A549 (cell line): ENCODE data around the gene PSMC4. TPM values are rescaled to one million over a fixed set of nuclear protein-coding genes. Genes with fewer than 3 reads are reported as not detected.

Experiments used
- ATAC-seq, 2 experiments: fragments of 200-7000 bp in 1 of 2; fragments of >200 bp in 1 of 2; cut with Nextera tagmentation in 1 of 2; cut with Tn5 transposase in 1 of 2; 3 replicates each; pipeline versions ENCODE4 v1.8.0 to v1.9.1; 2018 to 2020; ENCODE audit warnings: mild to moderate bottlenecking in 1 of 2, moderate library complexity in 1 of 2
- CTCF ChIA-PET: fragments of 300-600 bp; sonication (Branson Sonifier 250); formaldehyde crosslinking; extraction: SDS; loops from one replicate; lab custom pipeline; 2021; ENCODE audit warnings: antibody characterized with exemption, inconsistent platforms; lab: Yijun Ruan, JAX
- POLR2A ChIA-PET: fragments of 350-600 bp; formaldehyde crosslinking; extraction: SDS; loops from one replicate; lab custom pipeline; 2021; ENCODE audit warnings: antibody characterized with exemption, inconsistent platforms; lab: Yijun Ruan, JAX
- DNase-seq, 2 experiments: peaks; one replicate each; pipeline versions ENCODE4 v3.0.0 to v3.0.0-alpha.2; 2011 to 2016; ENCODE audit warnings: low read depth in 1 of 2, low spot score in 1 of 2
- FAIRE-seq: peaks from 2 replicates; lab custom pipeline; 2011; peaks lifted over from hg19 to GRCh38; lab: Jason Lieb, UNC
- H3K27ac ChIP-seq, 2 experiments: fragments of >200 bp; sonication (Bioruptor Twin); formaldehyde crosslinking; 3 replicates each; pipeline ENCODE4 v1.5.1; 2016 to 2017
- H3K4me1 ChIP-seq: fragments of >200 bp; sonication (Bioruptor Twin); formaldehyde crosslinking; 3 replicates; pipeline ENCODE4 v1.6.1; 2016
- H3K4me2 ChIP-seq: fragments of >200 bp; sonication (Bioruptor Twin); formaldehyde crosslinking; 3 replicates; pipeline ENCODE4 v1.6.1; 2016
- H3K4me3 ChIP-seq: fragments of >200 bp; sonication (Bioruptor Twin); formaldehyde crosslinking; 3 replicates; pipeline ENCODE4 v1.5.1; 2016
- H3K9me3 ChIP-seq: fragments of >200 bp; sonication (Bioruptor Twin); formaldehyde crosslinking; 3 replicates; pipeline ENCODE4 v1.6.1; 2016
- CBX2 ChIP-seq: fragments of 200-600 bp; sonication (generic); IDR thresholded peaks from 2 replicates; pipeline ENCODE4 v1.6.1; 2016; ENCODE audit warnings: low read depth, mild to moderate bottlenecking, borderline replicate concordance
- CEBPB ChIP-seq, 2 experiments: fragments of >200 bp in 1 of 2; sonication (Bioruptor Twin) in 1 of 2; formaldehyde crosslinking in 1 of 2; IDR thresholded peaks; 2 replicates each; pipeline ENCODE4 v1.6.1; 2012 to 2016
- CHD2 ChIP-seq: fragments of 150-350 bp; IDR thresholded peaks from 2 replicates; pipeline ENCODE4 v1.6.1; 2014; ENCODE audit warnings: low read length; ENCODE audit not compliant: partially characterized antibody
- CHD4 ChIP-seq: fragments of 200-600 bp; sonication (generic); IDR thresholded peaks from 2 replicates; pipeline ENCODE4 v1.6.1; 2016; ENCODE audit warnings: antibody characterized with exemption, mild to moderate bottlenecking, borderline replicate concordance
- EHF ChIP-seq: fragments of 250-450 bp; sonication (Bioruptor Pico); IDR thresholded peaks from 2 replicates; pipeline ENCODE4 v1.5.0; 2020; ENCODE audit warnings: mild to moderate bottlenecking
- EP300 ChIP-seq, 2 experiments: fragments of >200 bp; sonication (Bioruptor Twin); formaldehyde crosslinking; IDR thresholded peaks; 2 replicates in 1 of 2; 3 replicates in 1 of 2; pipeline ENCODE4 v1.6.1; 2016 to 2017
- FOSB ChIP-seq: fragments of 250-450 bp; sonication (Bioruptor Pico); IDR thresholded peaks from 2 replicates; pipeline ENCODE4 v1.5.0; 2020; ENCODE audit warnings: mild to moderate bottlenecking, moderate library complexity
- FOXS1 ChIP-seq: fragments of 250-450 bp; sonication (Bioruptor Pico); IDR thresholded peaks from 2 replicates; pipeline ENCODE4 v1.5.0; 2020; ENCODE audit warnings: mild to moderate bottlenecking, moderate library complexity
- HDAC2 ChIP-seq: fragments of 200-600 bp; sonication (generic); IDR thresholded peaks from 2 replicates; pipeline ENCODE4 v1.6.1; 2016
- HEYL ChIP-seq: fragments of 250-450 bp; sonication (Bioruptor Pico); IDR thresholded peaks from 2 replicates; pipeline ENCODE4 v1.8.0; 2021; ENCODE audit warnings: mild to moderate bottlenecking, moderate library complexity
- HOXA7 ChIP-seq: fragments of 250-450 bp; sonication (Bioruptor Pico); IDR thresholded peaks from 2 replicates; pipeline ENCODE4 v1.5.0; 2020; ENCODE audit warnings: mild to moderate bottlenecking, moderate library complexity
- HOXB13 ChIP-seq: fragments of 250-450 bp; sonication (Bioruptor Pico); IDR thresholded peaks from 2 replicates; pipeline ENCODE4 v1.5.0; 2020; ENCODE audit warnings: low read depth, mild to moderate bottlenecking, moderate library complexity
- HOXB5 ChIP-seq: fragments of 250-450 bp; sonication (Bioruptor Pico); IDR thresholded peaks from 2 replicates; pipeline ENCODE4 v1.5.0; 2020; ENCODE audit warnings: mild to moderate bottlenecking, moderate library complexity
- JUN ChIP-seq, 2 experiments: fragments of >200 bp; sonication (Bioruptor Twin); formaldehyde crosslinking; IDR thresholded peaks; 2 replicates in 1 of 2; 3 replicates in 1 of 2; pipeline ENCODE4 v1.6.1; 2016 to 2017
- JUNB ChIP-seq: fragments of >200 bp; sonication (Bioruptor Twin); formaldehyde crosslinking; IDR thresholded peaks from 2 replicates; pipeline ENCODE4 v1.6.1; 2016
- KDM1A ChIP-seq: fragments of 200-600 bp; sonication (generic); IDR thresholded peaks from 2 replicates; pipeline ENCODE4 v1.6.1; 2016; ENCODE audit warnings: low read depth, mild to moderate bottlenecking
- MAFK ChIP-seq: fragments of 450-650 bp; IDR thresholded peaks from 2 replicates; pipeline ENCODE4 v1.6.1; 2014; ENCODE audit not compliant: partially characterized antibody
- MAZ ChIP-seq: fragments of 150-350 bp; IDR thresholded peaks from 2 replicates; pipeline ENCODE4 v1.6.1; 2014; ENCODE audit warnings: antibody characterized with exemption, low read depth, low read length, borderline replicate concordance
- NFE2L2 ChIP-seq: fragments of 150-350 bp; conservative IDR thresholded peaks from 2 replicates; pipeline ENCODE4 v1.6.1; 2014; ENCODE audit warnings: low read length
- NPAS2 ChIP-seq: fragments of 250-450 bp; sonication (Bioruptor Pico); IDR thresholded peaks from 2 replicates; pipeline ENCODE4 v1.8.0; 2022; ENCODE audit warnings: mild to moderate bottlenecking, moderate library complexity, borderline replicate concordance
- NR3C1 ChIP-seq: fragments of >200 bp; sonication (Bioruptor Twin); formaldehyde crosslinking; IDR thresholded peaks from 3 replicates; pipeline ENCODE4 v1.6.1; 2017
- PBX3 ChIP-seq: IDR thresholded peaks from 2 replicates; pipeline ENCODE4 v1.6.1; 2012
- PHF8 ChIP-seq: fragments of 200-600 bp; sonication (generic); IDR thresholded peaks from 2 replicates; pipeline ENCODE4 v1.6.1; 2016; ENCODE audit warnings: low read depth, mild to moderate bottlenecking, antibody characterized with exemption, moderate library complexity, borderline replicate concordance
- POLR2A ChIP-seq: IDR thresholded peaks from 2 replicates; pipeline ENCODE4 v1.6.1; 2012; ENCODE audit warnings: mild to moderate bottlenecking, low read length
- RARB ChIP-seq: fragments of 250-450 bp; sonication (Bioruptor Pico); IDR thresholded peaks from 2 replicates; pipeline ENCODE4 v1.8.0; 2021; ENCODE audit warnings: mild to moderate bottlenecking, moderate library complexity
- RCOR1 ChIP-seq: fragments of 150-350 bp; IDR thresholded peaks from 2 replicates; pipeline ENCODE4 v1.6.1; 2014; ENCODE audit warnings: antibody characterized with exemption, low read length, low read depth
- RFX5 ChIP-seq: fragments of 450-650 bp; IDR thresholded peaks from 2 replicates; pipeline ENCODE4 v1.7.1; 2014; ENCODE audit warnings: antibody characterized with exemption, mild to moderate bottlenecking, moderate library complexity
- SMC3 ChIP-seq: fragments of >200 bp; sonication (Bioruptor Twin); formaldehyde crosslinking; IDR thresholded peaks from 3 replicates; pipeline ENCODE4 v1.6.1; 2018; ENCODE audit warnings: inconsistent platforms
- SREBF2 ChIP-seq: fragments of 450-650 bp; IDR thresholded peaks from 2 replicates; pipeline ENCODE4 v1.6.1; 2014; ENCODE audit warnings: mild to moderate bottlenecking, moderate library complexity
- TP53 ChIP-seq: fragments of 250-450 bp; sonication (Bioruptor Pico); IDR thresholded peaks from 2 replicates; pipeline ENCODE4 v1.5.0; 2021; ENCODE audit warnings: mild to moderate bottlenecking, moderate library complexity
- ZC3H11A ChIP-seq: fragments of 450-650 bp; IDR thresholded peaks from 2 replicates; pipeline ENCODE4 v1.6.1; 2014; ENCODE audit warnings: antibody characterized with exemption, mild to moderate bottlenecking
- ZNF302 ChIP-seq: fragments of 250-450 bp; sonication (Bioruptor Pico); IDR thresholded peaks from 2 replicates; pipeline ENCODE4 v1.9.0; 2021; ENCODE audit warnings: inconsistent platforms, mild to moderate bottlenecking, moderate library complexity
- WGBS: methylation state at CpG from one replicate; pipeline ENCODE4 v1.1.6; 2017; ENCODE audit errors: missing lambda C conversion rate; 5-methylcytosine and 5-hydroxymethylcytosine counted together
- polyA plus RNA-seq, 4 experiments: library from polyadenylated mRNA; depleted of rRNA in 3 of 4; stranded (reverse); fragments of >200 nt; fragmentation: RNase III in 1 of 4; extraction: RNeasy Plus Mini Kit Qiagen cat#74134 plus additional on column Dnase treatment in 1 of 4; gene quantifications; 2 replicates in 3 of 4; 3 replicates in 1 of 4; pipeline ENCODE4 v1.2.3, GENCODE V29; 2011 to 2017
- TF ChIP-seq, protein P1 (sequence below): IDR thresholded peaks from 2 replicates; pipeline ENCODE4 v1.6.1; 2012; ENCODE audit warnings: low read depth, borderline replicate concordance
- TF ChIP-seq, protein P2 (sequence below): IDR thresholded peaks from 2 replicates; pipeline ENCODE4 v1.6.1; 2012
- TF ChIP-seq, protein P3 (sequence below): fragments of 150-350 bp; IDR thresholded peaks from 2 replicates; pipeline ENCODE4 v1.6.1; 2014; ENCODE audit warnings: low read depth, mild to moderate bottlenecking, low read length
- TF ChIP-seq, protein P4 (sequence below): fragments of 250-450 bp; sonication (Bioruptor Pico); IDR thresholded peaks from 2 replicates; pipeline ENCODE4 v1.5.0; 2020; ENCODE audit warnings: low read depth, mild to moderate bottlenecking, moderate library complexity

Gene PSMC4
- polyA plus RNA-seq, 2 of the 4 experiments (the other 2 are of a cell fraction) = 192 to 284 TPM

GRCh38 chr19:39995794-39996193 is 24.8 kb downstream of the PSMC4 start:
- Histone ChIP-seq H3K4me3 (peak overlapping the region; percentile 74), H3K4me2 (peak overlapping the region; percentile 73), H3K9me3 (peaks cover 34% of the 10 kb centered on the region), H3K27ac (peak overlapping the region; percentile 89 to 90; a peak in 5 of 6 replicates), H3K4me1 (peaks cover 11% of the 10 kb centered on the region; the same call in 2 of the 3 replicates)
- DNase-seq (no peak), FAIRE-seq (peak; percentile 28), ATAC-seq (no peak)
- TF ChIP-seq NPAS2 (CRISPR knock-in tag) (peak; percentile 21; the same call in 1 of the 2 replicates), FOXS1 (no peak)
- 84% methylated on average over 1 of the region's 1 CpG for WGBS
- ChIA-PET CTCF (interaction anchor here (1.5 to 2.5 kb wide), 4 partner anchors 9 to 152 kb away, joined by 4 to 15 read pairs (median 6); partner anchors contain the start of gene PSMC4), POLR2A (interaction anchor here (2.7 kb wide), 1 partner anchor 25 kb away, joined by 24 read pairs; the partner anchor contains the start of gene PSMC4)

- Histone ChIP-seq H3K4me1 (peaks cover 11% of the 10 kb centered on the region; the same call in 2 of the 3 replicates), H3K27ac (peak overlapping the region; percentile 89 to 90), H3K9me3 (peaks cover 36% of the 10 kb centered on the region), H3K4me2 (peak overlapping the region; percentile 73), H3K4me3 (peak overlapping the region; percentile 74)
- FAIRE-seq (peak; percentile 93), ATAC-seq (peak; percentile 65 to 80), DNase-seq (peak; percentile 69 to 82)
- CTCF ChIA-PET = interaction anchor here (0.5 to 2.5 kb wide), 7 partner anchors 9 to 232 kb away, joined by 3 to 15 read pairs (median 5); partner anchors contain the start of gene PSMC4
- WGBS = 9% methylated on average over 19 of the region's 19 CpGs
- POLR2A ChIA-PET = interaction anchor here (0.7 to 2.7 kb wide), 8 partner anchors 8 to 359 kb away, joined by 3 to 24 read pairs (median 4); partner anchors contain the start of genes DYRK1B, FBL, PSMC4 and ZNF780A
- TF ChIP-seq TP53 (CRISPR knock-in tag) (no peak), CHD2 (no peak), RARB (CRISPR knock-in tag) (no peak), EP300 (IDR thresholded peaks at IDR 0.05) (no peak), PHF8 (no peak), NR3C1 (no peak), SREBF2 (no peak), EHF (CRISPR knock-in tag) (no peak), HOXB5 (CRISPR knock-in tag) (0 out of 2 replicates have a peak, but pooled peaks have one; percentile 72), JUNB (no peak), SMC3 (0 out of 3 replicates have a peak, but pooled peaks have one; percentile 17), ZC3H11A (no peak), RCOR1 (no peak), RFX5 (no peak), NFE2L2 (no peak), CHD4 (peak; percentile 44; the same call in 1 of the 2 replicates), HOXB13 (CRISPR knock-in tag) (peak; percentile 67; the same call in 1 of the 2 replicates), JUN (IDR thresholded peaks at IDR 0.05) (no peak), CEBPB (IDR thresholded peaks at IDR 0.05) (no peak), CBX2 (no peak), FOSB (CRISPR knock-in tag) (peak; percentile 14; the same call in 1 of the 2 replicates), HOXA7 (peak; percentile 85; the same call in 1 of the 2 replicates), HDAC2 (no peak), MAZ (no peak), FOXS1 (no peak), MAFK (no peak), HEYL (no peak), ZNF302 (no peak), PBX3 (no peak), POLR2A (no peak), KDM1A (no peak)
- TF ChIP-seq, protein P1, sequence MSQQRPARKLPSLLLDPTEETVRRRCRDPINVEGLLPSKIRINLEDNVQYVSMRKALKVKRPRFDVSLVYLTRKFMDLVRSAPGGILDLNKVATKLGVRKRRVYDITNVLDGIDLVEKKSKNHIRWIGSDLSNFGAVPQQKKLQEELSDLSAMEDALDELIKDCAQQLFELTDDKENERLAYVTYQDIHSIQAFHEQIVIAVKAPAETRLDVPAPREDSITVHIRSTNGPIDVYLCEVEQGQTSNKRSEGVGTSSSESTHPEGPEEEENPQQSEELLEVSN = no peak; the same call in 1 of the 2 replicates
- TF ChIP-seq, protein P2, sequence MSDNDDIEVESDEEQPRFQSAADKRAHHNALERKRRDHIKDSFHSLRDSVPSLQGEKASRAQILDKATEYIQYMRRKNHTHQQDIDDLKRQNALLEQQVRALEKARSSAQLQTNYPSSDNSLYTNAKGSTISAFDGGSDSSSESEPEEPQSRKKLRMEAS = no peak; the same call in 1 of the 2 replicates
- TF ChIP-seq, protein P3, sequence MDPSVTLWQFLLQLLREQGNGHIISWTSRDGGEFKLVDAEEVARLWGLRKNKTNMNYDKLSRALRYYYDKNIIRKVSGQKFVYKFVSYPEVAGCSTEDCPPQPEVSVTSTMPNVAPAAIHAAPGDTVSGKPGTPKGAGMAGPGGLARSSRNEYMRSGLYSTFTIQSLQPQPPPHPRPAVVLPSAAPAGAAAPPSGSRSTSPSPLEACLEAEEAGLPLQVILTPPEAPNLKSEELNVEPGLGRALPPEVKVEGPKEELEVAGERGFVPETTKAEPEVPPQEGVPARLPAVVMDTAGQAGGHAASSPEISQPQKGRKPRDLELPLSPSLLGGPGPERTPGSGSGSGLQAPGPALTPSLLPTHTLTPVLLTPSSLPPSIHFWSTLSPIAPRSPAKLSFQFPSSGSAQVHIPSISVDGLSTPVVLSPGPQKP = no peak
- TF ChIP-seq, protein P4, sequence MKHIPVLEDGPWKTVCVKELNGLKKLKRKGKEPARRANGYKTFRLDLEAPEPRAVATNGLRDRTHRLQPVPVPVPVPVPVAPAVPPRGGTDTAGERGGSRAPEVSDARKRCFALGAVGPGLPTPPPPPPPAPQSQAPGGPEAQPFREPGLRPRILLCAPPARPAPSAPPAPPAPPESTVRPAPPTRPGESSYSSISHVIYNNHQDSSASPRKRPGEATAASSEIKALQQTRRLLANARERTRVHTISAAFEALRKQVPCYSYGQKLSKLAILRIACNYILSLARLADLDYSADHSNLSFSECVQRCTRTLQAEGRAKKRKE (CRISPR knock-in tag) = 0 out of 2 replicates have a peak, but pooled peaks have one; percentile 51
Observed at GRCh38 chr19:39996218-39996810, 25.3 kb downstream of the PSMC4 start.
